Measurements from ENCODE around the gene PLEKHG3.
A peak's percentile ranks its signal among the peaks of the same experiment; 100 is the strongest.
"Not testable (repeated sequence)": the region's sequence is repeated elsewhere in the genome, so short reads cannot be mapped to it uniquely, and the experiment has no call there.

PLEKHG3 gene

GRCh38 chr14:64688811-64689281 is 15.4 kb upstream of the PLEKHG3 start:
- no peak for DNase-seq

GRCh38 chr14:64689289-64689688 is 14.9 kb upstream of the PLEKHG3 start:
- DNase-seq: no peak

- not testable (repeated sequence) for DNase-seq
Measured at GRCh38 chr14:64690607-64691006, 13.6 kb upstream of the PLEKHG3 start.

- DNase-seq: no peak
Measured at GRCh38 chr14:64691376-64691775, 12.8 kb upstream of the PLEKHG3 start.

GRCh38 chr14:64692189-64692985 is 11.8 kb upstream of the PLEKHG3 start:
- DNase-seq: no peak

GRCh38 chr14:64692986-64693809 is 11.0 kb upstream of the PLEKHG3 start:
- no peak for DNase-seq

- DNase-seq: no peak
Measured at GRCh38 chr14:64693810-64694165, 10.4 kb upstream of the PLEKHG3 start.

GRCh38 chr14:64695071-64695470 is 9.2 kb upstream of the PLEKHG3 start:
- DNase-seq: no peak

- no peak for DNase-seq
Measured at GRCh38 chr14:64696355-64696857, 7.8 kb upstream of the PLEKHG3 start.

GRCh38 chr14:64698903-64699302 is 5.3 kb upstream of the PLEKHG3 start:
- no peak for DNase-seq

- no peak for DNase-seq
Measured at GRCh38 chr14:64700290-64700689, 3.9 kb upstream of the PLEKHG3 start.

GRCh38 chr14:64700894-64701293 is 3.3 kb upstream of the PLEKHG3 start:
- no peak for DNase-seq

- no peak for DNase-seq
Measured at GRCh38 chr14:64701660-64702059, 2.6 kb upstream of the PLEKHG3 start.

- DNase-seq: no peak
Measured at GRCh38 chr14:64702493-64703394, 1.5 kb upstream of the PLEKHG3 start.

GRCh38 chr14:64703395-64704142 is 655 bp upstream of the PLEKHG3 start:
- no peak for DNase-seq

GRCh38 chr14:64704743-64705380 is 638 bp downstream of the PLEKHG3 start:
- DNase-seq: no peak

- DNase-seq: peak; percentile 37
Measured at GRCh38 chr14:64705381-64706118, 1.3 kb downstream of the PLEKHG3 start.

GRCh38 chr14:64706119-64706592 is 1.9 kb downstream of the PLEKHG3 start:
- no peak for DNase-seq

- DNase-seq: no peak
Measured at GRCh38 chr14:64706593-64707193, 2.5 kb downstream of the PLEKHG3 start.

- DNase-seq: peak; percentile 20
Measured at GRCh38 chr14:64707661-64708060, 3.4 kb downstream of the PLEKHG3 start.

All from stimulated activated naive CD4-positive, alpha-beta T cell treated with Interleukin-2 at 50 U/mL for 16 hours (primary cell).